DMS114 treated with DMSO at 0.1 percent for 48 hours (cell line): Measurements from ENCODE around the gene PACSIN2.
"Not testable (repeated sequence)": the region's sequence is repeated elsewhere in the genome, so short reads cannot be mapped to it uniquely, and the experiment has no call there.

Experiments used
- DNase-seq: peaks from one replicate; lab custom pipeline; 2025; ENCODE audit not compliant: unreplicated experiment; lab: John Stamatoyannopoulos, UW

The PACSIN2 gene

DNA sequence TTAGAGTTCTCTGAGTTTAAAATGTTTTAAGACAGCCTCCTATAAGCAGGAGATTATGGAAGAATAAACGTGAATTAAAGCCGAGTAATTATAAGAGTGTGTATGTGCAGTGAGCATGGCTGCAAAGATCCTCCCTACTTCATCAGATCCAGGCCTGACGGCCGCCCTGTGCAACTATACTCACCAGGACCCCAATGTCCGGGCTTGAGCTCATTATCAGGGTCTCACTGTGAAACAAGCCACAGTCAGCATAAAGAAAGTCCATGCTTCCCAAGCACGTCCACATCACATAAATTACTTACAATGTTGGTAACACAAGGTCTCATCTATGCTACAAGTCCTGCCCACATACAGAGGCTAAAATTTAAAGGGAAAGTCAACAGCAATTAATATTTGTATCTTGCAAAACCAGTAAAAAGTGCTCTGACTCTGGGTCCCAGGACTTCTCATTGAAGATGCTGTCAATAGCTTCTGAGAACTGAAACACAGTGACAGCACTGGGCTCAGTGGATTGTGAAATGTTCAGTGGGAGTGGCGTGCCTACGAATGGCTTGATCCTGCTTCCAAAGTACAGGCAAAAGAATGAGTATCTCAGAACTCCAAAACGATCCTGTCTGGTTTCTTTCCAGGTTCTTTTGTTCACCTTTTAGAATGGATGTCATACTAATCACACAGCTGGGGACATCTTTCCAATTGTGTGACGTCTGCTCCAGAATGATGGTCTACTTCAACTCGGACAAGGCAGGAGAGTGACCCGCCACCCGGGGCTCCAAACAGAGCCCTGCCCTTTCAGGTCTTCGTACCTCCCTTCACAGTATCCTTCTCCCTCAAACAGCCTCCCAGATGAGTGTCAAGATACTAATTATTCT is 85.7 kb downstream of the PACSIN2 start:
- no peak for DNase-seq

DNA sequence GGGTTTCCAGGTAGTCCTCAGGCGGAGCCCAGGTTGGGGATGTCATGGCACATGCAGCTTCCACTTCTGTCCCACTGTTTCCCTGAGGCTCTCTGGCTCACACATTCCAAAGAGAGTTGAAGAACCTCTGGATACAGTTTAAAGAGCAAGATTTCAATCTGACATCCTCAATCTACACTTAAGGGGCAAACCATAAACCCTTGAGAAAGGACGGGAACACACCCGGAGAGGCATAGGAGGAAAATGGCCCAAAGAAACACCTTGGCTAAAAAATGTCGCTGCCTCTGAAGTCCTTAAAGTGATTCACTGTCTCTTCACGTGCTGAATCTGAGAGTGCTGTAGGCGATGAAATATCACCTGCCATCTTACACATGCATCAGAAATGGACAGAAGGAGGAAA is 87.0 kb downstream of the PACSIN2 start:
- no peak for DNase-seq

DNA sequence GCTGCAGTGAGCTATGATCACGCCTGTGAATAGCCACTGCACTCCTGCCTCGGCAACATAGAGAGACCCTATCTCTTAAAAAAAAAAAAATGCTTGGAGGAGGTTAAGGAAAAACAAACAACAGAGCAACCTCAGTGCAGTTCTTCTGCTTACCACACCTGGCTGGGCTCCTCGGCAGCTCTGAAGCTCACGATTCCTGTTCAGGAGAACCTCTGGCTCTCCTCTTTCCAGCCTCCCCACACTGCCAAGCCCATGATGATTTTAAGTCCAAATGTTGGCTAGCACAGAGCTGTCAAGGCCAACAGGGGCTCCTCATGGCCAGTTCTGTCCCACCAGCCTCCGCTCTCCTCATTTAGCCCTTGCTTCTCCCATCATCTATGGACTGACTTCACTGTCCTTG is 88.2 kb downstream of the PACSIN2 start:
- no peak for DNase-seq

DNA sequence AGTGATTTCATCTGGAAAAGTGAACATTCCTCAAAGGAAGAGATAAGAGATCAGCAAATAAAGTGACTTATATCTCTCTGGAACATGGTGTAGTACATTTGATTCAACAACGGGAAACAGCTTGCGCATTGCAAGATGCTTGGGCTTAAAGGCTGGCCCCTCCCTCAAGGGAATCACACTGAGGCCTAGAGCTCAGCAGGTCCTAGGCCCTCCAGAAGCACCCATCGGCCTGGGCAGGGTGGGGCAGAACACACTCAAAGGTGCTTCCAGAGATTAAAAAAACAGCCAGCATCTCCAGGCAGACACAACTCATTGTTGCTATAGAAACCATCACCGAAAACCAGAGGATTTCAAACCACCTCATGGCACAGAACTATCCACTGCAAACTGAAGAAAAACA is 88.8 kb downstream of the PACSIN2 start:
- DNase-seq: no peak

DNA sequence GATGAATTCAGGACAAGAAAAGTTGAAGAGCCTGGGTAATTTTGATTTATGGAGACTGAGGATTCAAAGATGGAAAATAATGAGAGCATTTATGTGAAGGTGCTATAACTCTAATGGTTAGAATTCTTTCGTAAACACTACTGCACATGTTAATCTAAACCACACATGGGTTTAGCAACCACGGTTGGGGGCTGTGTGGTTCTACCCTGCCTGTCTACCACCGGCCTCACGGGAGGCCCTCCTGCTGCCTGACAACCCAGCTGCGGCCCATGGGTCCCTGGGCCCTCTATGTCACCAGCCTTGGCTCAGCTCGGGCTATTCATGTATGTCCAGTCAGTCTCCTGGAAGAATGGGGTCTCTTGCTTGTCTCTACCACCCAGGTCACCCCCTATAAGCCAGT is 89.4 kb downstream of the PACSIN2 start:
- DNase-seq: no peak

DNA sequence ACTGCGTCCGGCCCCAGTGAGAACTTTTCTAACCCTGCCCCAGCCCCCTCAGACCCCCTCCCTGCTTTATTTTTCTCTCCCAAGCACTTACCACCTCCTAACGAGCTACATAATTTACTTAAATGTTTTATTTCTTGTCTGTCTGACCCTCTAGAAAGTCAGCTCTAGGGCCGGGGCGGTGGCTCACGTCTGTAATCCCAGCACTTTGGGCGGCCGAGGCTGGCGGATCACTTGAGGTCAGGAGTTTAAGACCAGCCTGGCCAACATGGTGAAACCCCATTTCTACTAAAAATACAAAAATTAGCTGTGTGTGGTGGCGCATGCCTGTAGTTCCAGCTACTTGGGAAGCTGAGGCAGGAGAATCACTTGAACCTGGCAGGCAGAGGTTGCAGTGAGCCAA is 89.9 kb downstream of the PACSIN2 start:
- DNase-seq: not testable (repeated sequence)

DNA sequence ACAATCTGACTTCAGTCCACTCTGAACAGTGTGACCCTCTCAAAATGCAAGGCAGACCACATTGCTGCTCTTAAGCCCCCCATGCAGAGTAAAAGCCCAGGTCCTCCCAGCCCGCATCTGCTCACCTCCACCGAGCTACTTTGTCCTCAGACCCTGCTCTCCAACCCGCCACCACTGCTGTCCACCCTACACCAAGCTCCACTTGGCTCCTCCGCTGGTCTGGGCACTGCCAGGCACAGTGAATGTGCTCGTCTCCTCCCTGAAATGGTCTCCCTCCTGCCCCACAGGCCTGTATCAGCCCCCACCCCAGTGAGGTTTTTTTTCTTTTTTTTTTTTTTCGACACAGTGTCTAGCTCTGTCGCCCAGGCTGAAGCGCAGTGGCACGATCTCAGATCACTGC is 90.5 kb downstream of the PACSIN2 start:
- DNase-seq: no peak

DNA sequence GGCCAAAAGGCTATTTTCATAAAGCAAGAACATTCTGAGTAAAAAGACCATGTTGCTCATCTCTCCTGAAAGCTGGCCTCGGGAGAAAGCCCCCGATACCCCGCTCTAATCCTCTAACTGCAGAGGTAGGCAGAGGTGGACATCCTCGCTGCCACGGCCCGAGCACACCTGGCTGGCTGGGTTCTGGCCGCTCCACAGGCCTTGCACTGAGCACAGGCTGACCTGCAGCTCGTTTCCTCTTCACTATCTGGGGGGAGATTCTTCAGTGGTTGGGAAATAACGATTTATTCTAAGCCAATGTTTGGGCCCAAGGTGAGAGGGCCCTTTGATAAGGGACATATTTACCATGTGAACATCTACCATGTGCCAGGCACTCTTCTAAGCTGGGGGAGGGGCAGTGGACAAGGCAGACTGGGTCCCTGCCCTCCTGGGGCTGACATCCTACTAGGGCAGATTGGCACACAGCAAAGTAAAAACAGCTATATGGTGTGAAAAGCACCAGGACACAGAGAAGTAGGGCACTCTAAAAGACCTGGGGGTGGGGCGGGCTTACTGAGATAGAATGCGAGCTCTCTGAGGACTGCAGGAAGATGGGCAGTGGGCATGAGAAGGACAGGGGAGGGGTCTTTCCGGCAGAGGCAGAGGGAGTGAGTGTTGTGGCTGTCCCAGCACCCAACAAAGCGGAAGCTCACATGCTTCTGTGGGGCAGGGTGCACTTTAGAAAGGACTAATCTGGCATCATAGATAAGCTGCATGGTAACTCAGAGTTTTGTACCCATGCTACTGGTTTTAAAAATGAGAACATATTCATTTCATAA is 92.4 kb downstream of the PACSIN2 start:
- DNase-seq: no peak

DNA sequence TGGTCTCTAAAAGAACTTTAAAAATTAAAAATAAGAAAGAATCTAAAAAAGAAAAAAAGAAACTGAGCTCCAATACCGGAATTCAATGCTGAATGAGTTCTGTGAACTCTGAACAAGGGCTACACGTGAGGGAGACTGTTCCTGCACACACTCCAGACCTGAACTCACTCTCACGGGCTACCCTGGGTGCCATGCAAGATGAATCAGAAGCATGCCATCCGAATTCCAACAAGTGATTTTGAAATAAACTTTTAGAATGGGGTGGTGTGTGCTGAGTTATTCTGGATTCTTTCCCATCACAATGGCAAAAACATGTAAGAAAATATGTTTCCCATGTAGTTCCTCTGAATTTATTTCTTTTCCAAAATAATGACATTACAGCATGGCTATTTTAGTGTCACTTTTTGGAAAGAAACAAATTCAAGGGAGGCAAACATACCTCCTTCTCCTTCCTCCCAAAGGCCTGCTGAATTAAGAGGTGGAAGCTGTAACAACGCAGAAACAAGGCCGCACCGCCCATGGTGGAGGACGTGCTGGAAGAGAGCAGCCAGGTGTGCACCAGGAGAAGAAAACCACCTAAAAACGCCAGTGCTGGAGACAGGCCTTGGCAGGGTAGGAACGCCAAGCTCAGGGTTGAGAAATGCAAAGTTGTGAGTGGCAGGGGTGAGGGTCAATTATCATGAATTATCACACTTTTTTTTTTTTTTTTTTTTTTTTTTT is 94.7 kb downstream of the PACSIN2 start:
- no peak for DNase-seq

DNA sequence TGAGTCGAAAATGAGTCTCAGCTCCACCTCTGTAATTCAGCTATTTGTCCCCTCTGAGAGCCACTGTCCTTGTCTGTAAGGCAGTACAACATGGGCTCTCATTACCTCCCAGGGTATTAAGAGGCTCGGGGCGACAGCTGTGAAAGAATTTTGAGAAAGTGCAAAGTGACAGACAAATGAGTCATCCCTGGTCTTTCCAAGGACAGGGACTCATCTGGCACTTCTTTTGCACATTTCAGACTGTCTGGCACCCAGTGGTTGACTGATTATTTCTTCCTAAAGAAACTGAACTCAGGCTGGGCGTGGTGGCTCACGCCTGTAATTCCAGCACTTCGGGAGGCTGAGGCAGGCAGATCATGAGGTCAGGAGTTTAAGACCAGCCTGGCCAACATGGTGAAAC is 95.8 kb downstream of the PACSIN2 start:
- no peak for DNase-seq

DNA sequence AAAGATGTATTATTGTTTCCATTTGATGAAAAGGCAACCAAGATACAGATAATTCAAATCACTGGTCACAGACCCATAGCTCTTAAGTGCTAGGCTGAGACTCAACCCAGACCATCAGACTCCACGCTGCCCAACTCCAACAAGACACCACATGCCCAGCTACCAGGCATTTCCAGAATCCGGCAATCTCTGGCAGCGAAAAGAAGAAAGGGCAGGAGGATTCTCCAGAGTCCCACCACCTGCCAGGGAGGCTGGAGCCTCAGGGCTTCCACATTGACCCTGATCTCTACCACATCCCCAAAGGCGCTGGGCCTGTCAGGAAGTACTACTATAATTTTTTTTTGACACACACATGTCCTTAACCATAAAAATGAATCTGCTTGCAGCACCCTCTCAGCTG is 96.4 kb downstream of the PACSIN2 start:
- no peak for DNase-seq

DNA sequence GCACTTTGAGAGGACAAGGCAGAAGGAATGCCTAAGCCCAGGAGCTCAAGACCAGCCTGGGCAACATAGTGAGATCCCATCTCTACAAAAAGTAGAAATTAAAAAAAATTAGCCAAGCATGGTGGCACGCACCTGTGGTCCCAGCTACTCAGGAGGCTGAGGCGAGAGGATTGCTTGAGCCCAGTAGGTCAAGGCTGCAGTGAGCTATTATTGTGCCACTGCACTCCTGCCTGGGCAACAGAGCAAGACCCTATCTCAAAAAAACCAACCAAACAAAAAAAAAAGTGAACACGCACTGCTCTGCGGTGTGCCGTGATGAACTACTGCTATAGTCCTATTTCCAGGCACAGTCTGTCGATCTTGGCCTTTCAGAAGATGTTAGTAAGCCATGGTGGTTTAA is 97.6 kb downstream of the PACSIN2 start:
- DNase-seq: not testable (repeated sequence)

DNA sequence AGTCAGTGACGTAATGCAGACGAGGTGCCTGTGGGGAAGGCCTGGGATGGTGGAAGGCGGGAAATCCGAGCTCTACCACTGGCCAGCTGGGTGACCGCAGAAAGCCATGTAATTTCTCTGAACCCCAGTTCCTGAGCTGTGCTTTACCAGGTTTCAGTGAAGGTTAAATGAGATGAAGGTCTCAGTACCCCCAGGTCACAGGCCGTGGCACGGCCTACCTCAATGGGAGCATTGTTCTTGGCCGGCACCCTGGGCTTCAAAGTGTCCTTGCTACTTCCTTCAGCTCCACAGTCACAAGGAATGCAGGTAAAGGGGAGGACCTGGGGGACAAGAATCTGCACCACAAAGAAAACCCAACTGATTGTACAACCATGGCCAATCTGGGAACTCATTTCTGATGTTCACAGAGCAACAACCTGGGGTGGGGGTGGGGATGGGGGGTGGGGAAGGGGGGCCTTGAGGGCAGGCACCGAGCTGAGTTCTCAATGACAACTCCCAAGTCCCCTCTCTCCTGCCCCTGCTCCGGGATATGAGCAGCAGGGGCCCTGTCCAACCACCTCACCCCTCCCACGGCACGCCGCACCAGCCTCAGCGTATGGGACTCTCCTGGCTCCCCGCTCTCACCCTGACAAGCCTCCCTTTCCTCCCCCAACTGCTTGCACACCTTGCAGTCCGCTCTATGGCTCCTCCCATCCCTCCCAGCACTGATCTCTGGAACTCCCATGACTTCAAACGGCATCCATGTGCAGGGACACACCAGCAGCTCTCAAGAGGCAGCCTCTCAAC is 98.8 kb downstream of the PACSIN2 start:
- no peak for DNase-seq

DNA sequence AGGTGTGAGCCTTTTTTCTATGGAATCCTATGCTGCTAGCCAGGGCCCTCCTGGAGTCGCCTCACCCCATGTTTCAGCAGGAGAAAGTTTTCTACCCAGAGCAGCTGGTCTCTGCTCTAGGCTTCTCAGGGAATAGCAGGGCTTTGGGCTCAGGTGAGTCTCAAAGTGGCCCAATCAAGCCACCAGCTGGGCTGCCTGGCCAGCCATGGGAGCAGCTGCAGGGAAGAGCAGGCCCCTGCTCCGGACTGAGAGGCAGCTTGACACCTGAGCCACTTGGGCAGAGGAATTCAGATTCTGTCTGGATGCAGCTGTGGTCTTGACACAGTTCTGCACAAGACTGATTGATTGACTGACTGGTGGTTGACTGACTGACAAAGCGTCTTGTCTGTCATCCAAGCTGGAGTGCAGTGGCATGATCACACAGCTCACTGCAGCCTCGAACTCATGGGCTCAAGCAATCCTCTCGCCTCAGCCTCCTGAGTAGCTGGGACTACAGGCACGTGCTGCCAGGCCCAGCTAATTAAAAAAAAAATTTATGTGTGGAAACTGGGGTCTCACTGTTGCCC is 100.4 kb downstream of the PACSIN2 start:
- DNase-seq: no peak

DNA sequence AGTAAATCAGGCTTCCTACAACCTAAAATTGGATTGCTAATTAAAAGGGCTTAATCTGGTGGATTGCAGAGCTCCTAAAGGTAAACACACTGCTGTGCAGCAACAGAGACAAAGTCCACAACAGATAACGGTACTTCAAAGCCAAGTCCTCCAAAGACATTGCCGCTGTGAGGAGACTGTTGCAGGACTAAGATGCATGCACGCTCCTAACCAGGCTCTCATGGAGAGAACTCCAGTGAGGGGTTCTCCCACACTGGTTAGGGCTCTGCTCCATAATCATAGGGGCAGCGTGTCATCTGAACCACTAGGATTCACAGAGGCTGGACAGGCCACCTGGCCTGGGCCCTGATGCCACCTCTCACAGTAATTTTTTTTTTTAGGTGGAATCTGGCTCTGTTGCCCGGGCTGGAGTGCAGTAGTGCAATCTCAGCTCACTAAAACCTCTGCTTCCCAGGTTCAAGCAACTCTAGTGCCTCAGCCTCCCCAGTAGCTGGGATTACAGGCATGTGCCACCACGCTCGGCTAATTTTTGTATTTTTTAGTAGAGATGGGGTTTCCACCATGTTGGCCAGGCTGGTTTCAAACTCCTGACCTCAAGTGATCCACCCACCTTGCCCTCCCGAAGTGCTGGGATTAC is 101.0 kb downstream of the PACSIN2 start:
- no peak for DNase-seq

DNA sequence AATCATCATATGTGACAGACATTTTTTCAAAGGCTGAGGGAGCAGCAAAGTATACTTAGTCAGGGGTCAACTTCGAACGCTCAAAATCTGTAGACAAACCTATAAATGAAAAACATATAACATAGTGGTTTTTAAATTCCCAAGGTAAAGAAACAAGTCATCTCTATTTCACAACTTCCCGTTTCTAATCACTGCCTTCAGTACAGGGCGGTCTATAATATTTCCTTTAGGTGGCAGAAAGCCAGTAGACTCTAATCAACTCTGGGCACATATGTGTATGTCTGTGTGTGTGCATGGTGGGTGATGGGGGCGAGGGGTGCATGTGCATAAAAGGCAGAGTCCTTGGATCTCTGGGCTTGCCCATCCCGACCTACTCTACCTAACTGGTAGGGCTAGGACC is 102.9 kb downstream of the PACSIN2 start:
- DNase-seq: no peak

DNA sequence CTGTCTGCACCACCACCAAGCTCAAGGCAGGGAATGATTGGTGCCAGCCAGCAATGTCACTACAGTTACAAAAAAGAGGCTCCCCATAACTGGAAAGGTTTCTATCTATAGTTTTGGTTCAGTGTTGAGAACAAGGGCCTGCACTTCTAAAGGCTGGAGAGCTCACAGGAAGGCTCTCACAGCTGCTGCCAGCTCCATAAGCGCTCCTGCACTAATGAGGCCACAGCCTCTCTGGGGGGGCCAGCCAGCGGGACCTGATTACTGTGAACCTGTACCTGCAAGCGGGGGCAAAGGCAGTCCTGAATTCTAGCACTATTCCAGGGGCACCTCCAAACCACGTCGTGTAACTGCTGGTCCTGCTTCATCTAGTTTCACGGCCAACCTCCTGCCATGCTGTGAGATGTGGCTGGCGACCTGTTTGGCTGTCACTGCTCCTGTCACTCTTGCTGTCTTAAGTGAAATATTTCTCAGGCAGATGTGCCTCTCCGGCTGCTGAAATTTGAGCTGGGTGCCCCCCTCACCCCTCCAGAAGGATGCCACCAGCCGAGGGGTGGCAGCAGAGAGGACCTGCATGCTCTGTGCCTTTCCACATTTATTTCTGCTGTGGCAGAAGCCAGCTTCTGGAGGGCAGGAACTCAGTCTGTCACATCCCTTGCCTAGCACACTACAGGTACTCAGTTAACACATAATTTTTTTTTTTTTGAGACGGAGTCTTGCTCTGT is 104.6 kb downstream of the PACSIN2 start:
- no peak for DNase-seq

DNA sequence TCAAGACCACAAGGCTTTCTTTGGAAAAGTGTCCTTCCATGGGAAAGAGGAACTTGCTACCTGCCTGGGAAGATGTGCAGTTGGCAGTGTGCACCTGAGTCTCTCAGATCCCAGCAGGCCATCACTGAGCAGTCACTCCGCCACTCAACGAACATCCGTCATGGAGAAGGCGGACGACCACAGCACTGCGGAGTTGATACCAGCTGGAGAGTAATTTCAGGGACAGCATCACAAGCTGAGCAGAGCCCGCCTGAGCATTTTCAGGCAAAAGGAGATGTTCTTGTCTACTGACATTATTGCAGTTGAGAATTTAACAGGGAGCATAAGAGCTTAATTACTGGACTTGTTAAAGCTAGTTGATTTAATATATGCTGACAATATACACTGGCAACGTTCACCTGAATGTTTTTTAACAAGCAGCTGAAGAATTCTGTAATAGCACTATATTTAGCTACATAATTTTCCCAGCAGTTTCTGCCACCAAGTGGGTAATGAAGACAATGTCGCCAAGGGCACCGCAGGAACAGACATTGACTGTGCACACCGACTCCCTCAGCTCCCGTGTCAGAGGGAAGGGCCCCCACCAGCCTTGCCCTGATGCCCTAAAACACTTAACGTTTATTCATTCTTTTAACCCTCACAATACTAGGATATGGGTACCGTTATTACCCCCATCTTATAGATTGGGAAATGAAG is 105.4 kb downstream of the PACSIN2 start:
- no peak for DNase-seq

DNA sequence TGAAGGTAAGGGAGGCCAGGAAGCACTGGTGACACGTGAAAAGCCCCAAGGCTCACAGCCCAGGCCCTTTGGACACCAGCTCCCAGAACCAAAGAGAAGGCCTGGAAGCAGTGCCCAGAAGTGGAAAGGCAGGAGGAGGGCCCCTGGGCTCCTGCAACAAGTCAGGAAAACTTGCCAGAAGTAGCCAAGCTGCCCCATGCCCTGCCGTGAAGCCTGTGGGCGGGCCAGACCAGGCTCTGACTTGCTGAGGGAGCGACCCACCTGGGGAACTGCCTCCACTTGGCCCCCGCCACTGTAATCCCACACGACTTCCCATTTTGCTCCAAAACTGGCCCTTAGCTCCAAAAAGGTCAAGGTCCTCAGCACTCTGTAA is 106.6 kb downstream of the PACSIN2 start:
- DNase-seq: no peak
